Aorta (tissue), 5 donors: ENCODE measurements around the gene DCP1A. TPM values are rescaled to one million over a fixed set of nuclear protein-coding genes. Genes with fewer than 3 reads are reported as not detected.
"Not testable (repeated sequence)": the region's sequence is repeated elsewhere in the genome, so short reads cannot be mapped to it uniquely, and the experiment has no call there.

Experiments
- ATAC-seq: fragments of 200-7000 bp; cut with Tn5 transposase; one replicate; pipeline ENCODE4 v1.9.1; 2022; ENCODE audit warnings: moderate library complexity; ENCODE audit not compliant: low FRiP score
- DNase-seq, 2 donors: peaks; one replicate each; pipeline ENCODE4 v3.0.0-alpha.2; 2020
- H3K27ac ChIP-seq, 2 donors: one replicate each; pipeline ENCODE4 v1.5.1; 2013; ENCODE audit warnings: low read length in 2 of 2, mild to moderate bottlenecking in 2 of 2, moderate library complexity in 2 of 2, control low read depth in 1 of 2, inconsistent platforms in 1 of 2, low read depth in 1 of 2
- H3K27me3 ChIP-seq, 2 donors: one replicate each; pipeline ENCODE4 v1.6.1; 2013; ENCODE audit warnings: control low read depth in 1 of 2, low read length in 1 of 2, mild to moderate bottlenecking in 1 of 2, moderate library complexity in 1 of 2; ENCODE audit not compliant: insufficient read depth in 2 of 2, control insufficient read depth in 1 of 2
- H3K36me3 ChIP-seq, 2 donors: one replicate each; pipeline ENCODE4 v1.6.1; 2013; ENCODE audit warnings: control low read depth in 1 of 2, low read length in 1 of 2, mild to moderate bottlenecking in 1 of 2; ENCODE audit not compliant: insufficient read depth in 2 of 2, control insufficient read depth in 1 of 2
- H3K4me1 ChIP-seq, 2 donors: one replicate each; pipeline ENCODE4 v1.6.1; 2013; ENCODE audit warnings: low read length in 2 of 2, control low read depth in 1 of 2, mild to moderate bottlenecking in 1 of 2, moderate library complexity in 1 of 2; ENCODE audit not compliant: insufficient read depth in 2 of 2, control insufficient read depth in 1 of 2
- H3K4me3 ChIP-seq, 2 donors: one replicate each; pipeline ENCODE4 v1.5.1; 2013; ENCODE audit warnings: low read length in 2 of 2, control low read depth in 1 of 2, mild to moderate bottlenecking in 1 of 2
- H3K9me3 ChIP-seq: one replicate; pipeline ENCODE4 v1.6.1; 2013; ENCODE audit warnings: mild to moderate bottlenecking, low read length; ENCODE audit not compliant: control insufficient read depth
- WGBS, 2 donors: extraction: QIAGEN DNeasy Blood & Tissue Kit; methylation state at CpG; one replicate each; pipeline ENCODE4 v1.1.7; 2013; 5-methylcytosine and 5-hydroxymethylcytosine counted together
- intact Hi-C, 2 donors: fragments of 100-400 bp; cut with DNase I; formaldehyde crosslinking; loops; one replicate each; pipeline versions ENCODE4 v1.14.2 to v1.15.0; 2022
- polyA plus RNA-seq, 2 donors: library from polyadenylated mRNA; stranded (reverse); fragments of 200-250 nt; gene quantifications; one replicate each; pipeline ENCODE4 v1.2.3, GENCODE V29; 2013
- total RNA-seq, 2 donors: library from RNA; stranded (reverse); fragmentation: NEBNext Ultra II Directional; extraction: Animal tissue kit (Norgen Biotek cat#: 25700); gene quantifications; one replicate each; pipeline ENCODE4 v1.2.1, GENCODE V29; 2021
- donor health status: healthy with polysubstance abuse.
- donor health status: Bipolar disorder and iron deficiency.
- donor health status: DM: no; HTN: no; CAD: no.
- donor health status: DM: no; HTN: no; CAD: no.
- donor health status: DM: yes; HTN: yes; CAD: no.

DCP1A gene
- total and polyA plus RNA-seq, 4 donors = 2.5 to 27.0 (median 17.6) TPM

GRCh38 chr3:53370719-53371118 is 23.4 kb upstream of the DCP1A start:
- H3K9me3 ChIP-seq, DNase-seq, H3K27me3 ChIP-seq, ATAC-seq, H3K36me3 ChIP-seq, H3K27ac ChIP-seq, H3K4me3 ChIP-seq, H3K4me1 ChIP-seq: not testable (repeated sequence)
- WGBS, 2 donors = 60 to 84% methylated on average over 8 to 15 of the region's 17 CpGs
- intact Hi-C loops = loop anchor here in 1 of 2 donors (10.0 kb wide), 1 partner anchor 344 kb away; no protein-coding TSS in a partner anchor

GRCh38 chr3:53361852-53362251 is 14.5 kb upstream of the DCP1A start:
- Histone ChIP-seq H3K27ac (no peak overlapping the region), H3K36me3 (no peaks in the 10 kb centered on the region), H3K4me1 (no peaks in the 10 kb centered on the region), H3K27me3 (no peaks in the 10 kb centered on the region), H3K4me3 (no peak overlapping the region), H3K9me3 (no peaks in the 10 kb centered on the region)
- no peak for ATAC-seq
- no peak for DNase-seq
- 91 to 96% methylated on average over 3 of the region's 3 CpGs for WGBS, 2 donors
- intact Hi-C loops = no loop called here

GRCh38 chr3:53357458-53357857 is 10.1 kb upstream of the DCP1A start:
- DNase-seq = no peak
- no peaks in the 10 kb centered on the region for H3K4me1 ChIP-seq
- H3K27ac ChIP-seq = no peak overlapping the region
- intact Hi-C loops = no loop called here
- no peaks in the 10 kb centered on the region for H3K27me3 ChIP-seq
- WGBS, 2 donors = 35 to 45% methylated on average over 1 of the region's 1 CpG
- no peak for ATAC-seq
- no peaks in the 10 kb centered on the region for H3K9me3 ChIP-seq
- H3K36me3 ChIP-seq = no peaks in the 10 kb centered on the region
- no peak overlapping the region for H3K4me3 ChIP-seq

- ATAC-seq = no peak
- Histone ChIP-seq H3K27ac (no peak overlapping the region), H3K4me3 (no peak overlapping the region), H3K9me3 (no peaks in the 10 kb centered on the region), H3K36me3 (no peaks in the 10 kb centered on the region), H3K27me3 (no peaks in the 10 kb centered on the region), H3K4me1 (no peaks in the 10 kb centered on the region)
- WGBS, 2 donors = 78 to 80% methylated on average over 2 of the region's 2 CpGs
- intact Hi-C loops = no loop called here
- no peak for DNase-seq
These were observed 7.7 kb upstream of the DCP1A start for GRCh38 chr3:53354945-53355498.

- Histone ChIP-seq H3K9me3 (no peaks in the 10 kb centered on the region), H3K4me1 (no peaks in the 10 kb centered on the region), H3K4me3 (no peak overlapping the region), H3K36me3 (no peaks in the 10 kb centered on the region), H3K27me3 (no peaks in the 10 kb centered on the region), H3K27ac (no peak overlapping the region)
- ATAC-seq (no peak), DNase-seq (no peak)
- WGBS, 2 donors = 66 to 73% methylated on average over 2 of the region's 2 CpGs
- intact Hi-C loops = no loop called here
These were observed 5.9 kb upstream of the DCP1A start for GRCh38 chr3:53353202-53353601.

GRCh38 chr3:53350652-53351051 is 3.3 kb upstream of the DCP1A start:
- no peak for ATAC-seq
- Histone ChIP-seq H3K27me3 (no peaks in the 10 kb centered on the region), H3K27ac (no peak overlapping the region), H3K4me1 (no peaks in the 10 kb centered on the region), H3K36me3 (no peaks in the 10 kb centered on the region), H3K9me3 (no peaks in the 10 kb centered on the region), H3K4me3 (no peak overlapping the region)
- 20 to 31% methylated on average over 3 of the region's 3 CpGs for WGBS, 2 donors
- no peak for DNase-seq
- intact Hi-C loops = no loop called here

GRCh38 chr3:53348118-53348517 is 775 bp upstream of the DCP1A start:
- not testable (repeated sequence) for DNase-seq, H3K27me3 ChIP-seq, H3K4me1 ChIP-seq, H3K9me3 ChIP-seq, ATAC-seq, H3K36me3 ChIP-seq
- Histone ChIP-seq H3K27ac (peak overlapping the region; percentile 74 to 91), H3K4me3 (peak overlapping the region in 1 of 2 donors; percentile 67)
- intact Hi-C loops = loop anchor here in 1 of 2 donors (10.0 kb wide), 1 partner anchor 537 kb away; the partner anchor contains the start of gene ACTR8
- WGBS, 2 donors = 83% methylated on average over 19 of the region's 19 CpGs

- no peak for DNase-seq
- Histone ChIP-seq H3K36me3 (no peaks in the 10 kb centered on the region), H3K9me3 (no peaks in the 10 kb centered on the region), H3K27me3 (no peaks in the 10 kb centered on the region), H3K4me1 (no peaks in the 10 kb centered on the region), H3K27ac (peak overlapping the region in 1 of 2 donors; percentile 88), H3K4me3 (peak overlapping the region; percentile 71 to 81)
- intact Hi-C loops = loop anchor here (2.0 to 10.0 kb wide), 2 partner anchors 538 to 544 kb away; partner anchors contain the start of genes ACTR8 (in 1 of the 2) and SELENOK (in 1 of the 2)
- no peak for ATAC-seq
- 0 to 1% methylated on average over 11 of the region's 11 CpGs for WGBS, 2 donors
These were observed 452 bp downstream of the DCP1A start for GRCh38 chr3:53346922-53347260.

GRCh38 chr3:53346514-53346913 is 829 bp downstream of the DCP1A start:
- intact Hi-C loops = loop anchor here (2.0 to 10.0 kb wide), 2 partner anchors 538 to 544 kb away; partner anchors contain the start of genes ACTR8 (in 1 of the 2) and SELENOK (in 1 of the 2)
- Histone ChIP-seq H3K9me3 (no peaks in the 10 kb centered on the region), H3K27me3 (no peaks in the 10 kb centered on the region), H3K4me1 (no peaks in the 10 kb centered on the region), H3K27ac (no peak overlapping the region), H3K4me3 (peak overlapping the region; percentile 71 to 81), H3K36me3 (no peaks in the 10 kb centered on the region)
- DNase-seq (no peak), ATAC-seq (no peak)
- 1% methylated on average over 9 of the region's 9 CpGs for WGBS, 2 donors
